ENCODE data around the gene CEP135. TPM values are rescaled to one million over a fixed set of nuclear protein-coding genes. Genes with fewer than 3 reads are reported as not detected.
A peak's percentile ranks its signal among the peaks of the same experiment; 100 is the strongest.
"Not testable (repeated sequence)": the region's sequence is repeated elsewhere in the genome, so short reads cannot be mapped to it uniquely, and the experiment has no call there.

Gene CEP135
- total RNA-seq, 2 donors from 2014 or later = 17.3 to 24.5 TPM

DNA sequence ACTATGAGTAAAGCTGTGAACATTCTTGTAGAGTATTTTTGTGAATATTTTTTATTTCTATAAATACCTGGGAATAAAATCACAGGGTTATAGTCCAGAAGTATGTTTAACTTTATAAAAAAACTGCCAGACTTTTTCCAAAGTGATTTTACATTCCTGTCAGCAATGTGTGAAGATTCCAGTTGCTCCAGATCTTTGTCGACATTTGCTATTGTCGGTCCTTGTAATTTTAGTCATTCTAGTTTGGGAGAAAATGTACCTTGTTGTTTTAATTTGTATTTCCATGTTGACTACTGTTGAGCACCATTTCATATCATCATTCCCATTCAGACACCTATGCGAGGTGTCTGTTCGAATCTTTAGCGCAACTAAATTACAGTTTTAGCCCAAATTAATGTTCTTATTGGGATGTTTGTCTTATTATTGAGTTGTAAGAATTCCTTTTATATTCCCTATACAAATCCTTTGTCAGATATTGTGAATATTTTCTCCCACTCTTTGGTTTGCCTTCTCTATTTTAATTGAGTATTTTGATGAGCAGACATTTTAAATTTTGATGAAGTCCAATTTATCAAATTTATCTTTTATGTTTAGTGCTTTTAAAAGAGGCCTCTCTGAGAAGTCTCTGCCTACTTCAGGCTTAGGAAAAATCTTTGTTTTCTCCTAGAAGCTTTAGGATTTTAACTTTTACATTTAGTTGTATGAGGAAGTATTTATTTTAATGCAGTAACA lies 2.6 kb downstream of the CEP135 start:
- Mint-ChIP-seq H3K27ac (peak overlapping the region; percentile 95 to 96), H3K4me3 (peak overlapping the region; percentile 93)

DNA sequence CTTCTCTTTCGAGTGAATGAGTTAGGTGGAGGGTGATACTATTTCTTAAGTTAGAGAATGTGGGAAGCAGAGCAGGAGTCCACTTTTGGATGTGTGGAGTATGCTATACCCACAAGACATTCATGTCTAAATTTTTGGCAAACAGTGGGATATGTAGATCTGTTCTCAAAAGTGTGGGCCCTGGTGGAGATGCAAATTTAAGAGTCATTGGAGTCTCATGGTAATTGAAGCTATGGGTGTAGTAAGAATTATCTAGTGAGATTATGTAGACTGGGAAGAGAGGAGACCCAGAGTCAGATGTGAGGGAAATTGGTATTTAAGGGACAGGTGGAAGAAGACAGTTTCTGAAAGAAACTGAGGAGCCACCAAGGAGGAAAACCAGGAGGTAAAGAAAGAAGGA lies 7.0 kb downstream of the CEP135 start:
- Mint-ChIP-seq H3K4me3 (no peak overlapping the region), H3K9me3 (no peaks in the 10 kb centered on the region), H3K36me3 (peaks cover 14% of the 10 kb centered on the region), H3K27me3 (no peaks in the 10 kb centered on the region), H3K4me1 (ENCODE audit: low read depth in 2 of 2) (peaks cover 4 to 5% of the 10 kb centered on the region in 2 donors), H3K27ac (no peak overlapping the region)
- DNase-seq (ENCODE audit: low spot score) (no peak), ATAC-seq (no peak)

More for the DNA sequence above, 2.6 kb downstream of the CEP135 start:
- no peak for DNase-seq (ENCODE audit: low spot score)
- H3K9me3 Mint-ChIP-seq = no peaks in the 10 kb centered on the region
- no peaks in the 10 kb centered on the region for H3K27me3 Mint-ChIP-seq
- H3K36me3 Mint-ChIP-seq = peaks cover 14% of the 10 kb centered on the region
- peaks cover 30 to 32% of the 10 kb centered on the region in 2 donors for H3K4me1 Mint-ChIP-seq (ENCODE audit: low read depth in 2 of 2)
- no peak for ATAC-seq

DNA sequence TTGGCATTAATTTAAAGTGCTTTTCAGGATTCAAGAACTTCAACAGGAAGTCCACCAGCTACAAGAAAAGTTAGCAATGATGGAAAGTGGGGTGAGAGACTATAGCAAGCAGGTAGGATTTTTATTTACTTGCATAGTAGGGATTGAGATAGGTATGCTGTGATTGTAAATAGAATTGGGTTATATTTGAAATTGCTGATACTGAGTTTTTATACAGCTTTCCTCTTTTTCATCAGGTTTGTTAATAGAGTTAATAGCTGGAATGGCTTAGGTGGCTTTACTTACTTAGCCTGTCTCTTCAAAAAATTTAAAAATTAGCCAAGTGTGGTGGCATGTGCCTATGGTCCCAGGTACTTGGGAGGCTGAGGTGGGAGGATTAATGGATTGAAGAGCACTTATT lies 10.9 kb downstream of the CEP135 start:
- DNase-seq (ENCODE audit: low spot score) = no peak
- ATAC-seq = no peak
- Mint-ChIP-seq H3K4me1 (ENCODE audit: low read depth in 2 of 2) (peaks cover 4 to 5% of the 10 kb centered on the region in 2 donors), H3K27me3 (no peaks in the 10 kb centered on the region), H3K36me3 (peaks cover 28% of the 10 kb centered on the region), H3K9me3 (no peaks in the 10 kb centered on the region), H3K4me3 (no peak overlapping the region), H3K27ac (no peak overlapping the region)

DNA sequence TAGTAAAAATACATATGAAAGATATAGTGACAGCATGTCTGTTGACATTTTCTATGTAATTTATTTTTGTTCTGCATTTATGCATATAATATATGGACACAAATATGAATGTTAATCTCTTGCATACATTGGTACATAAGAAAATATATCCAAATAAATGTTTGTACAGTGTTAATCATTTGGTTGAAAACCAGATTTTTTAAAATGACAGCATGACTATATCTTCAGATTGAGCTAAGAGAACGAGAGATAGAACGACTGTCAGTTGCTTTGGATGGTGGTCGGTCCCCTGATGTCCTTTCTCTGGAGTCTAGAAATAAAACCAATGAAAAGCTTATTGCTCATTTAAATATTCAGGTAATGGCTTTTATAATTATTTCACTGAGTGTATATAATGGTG lies 15.3 kb downstream of the CEP135 start:
- H3K4me3 Mint-ChIP-seq = no peak overlapping the region
- peaks cover 32% of the 10 kb centered on the region for H3K36me3 Mint-ChIP-seq

DNA sequence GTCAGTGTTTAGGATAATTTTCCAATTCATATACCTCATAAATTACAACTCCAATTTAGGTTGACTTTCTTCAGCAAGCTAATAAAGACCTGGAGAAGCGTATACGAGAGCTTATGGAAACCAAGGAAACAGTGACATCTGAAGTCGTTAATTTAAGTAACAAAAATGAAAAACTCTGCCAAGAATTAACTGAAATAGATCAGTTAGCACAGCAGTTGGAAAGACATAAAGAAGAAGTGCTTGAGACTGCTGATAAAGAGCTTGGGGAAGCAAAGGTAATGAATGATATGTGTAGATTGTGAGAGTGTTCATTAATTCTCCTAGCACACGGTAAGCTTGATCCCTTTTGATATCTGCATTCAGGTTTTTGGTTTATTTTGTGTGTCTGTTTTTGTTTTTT lies 16.8 kb downstream of the CEP135 start:
- Mint-ChIP-seq H3K27me3 (no peaks in the 10 kb centered on the region), H3K9me3 (no peaks in the 10 kb centered on the region), H3K4me1 (ENCODE audit: low read depth in 2 of 2) (peaks cover 0 to 2% of the 10 kb centered on the region in 2 donors), H3K27ac (no peak overlapping the region), H3K36me3 (peaks cover 32% of the 10 kb centered on the region), H3K4me3 (no peak overlapping the region)
- no peak for ATAC-seq
- no peak for DNase-seq (ENCODE audit: low spot score)

More for the DNA sequence above, 15.3 kb downstream of the CEP135 start:
- Mint-ChIP-seq H3K27ac (no peak overlapping the region), H3K4me1 (ENCODE audit: low read depth in 2 of 2) (peaks cover 0 to 2% of the 10 kb centered on the region in 2 donors), H3K27me3 (no peaks in the 10 kb centered on the region), H3K9me3 (no peaks in the 10 kb centered on the region)
- no peak for ATAC-seq
- no peak for DNase-seq (ENCODE audit: low spot score)

DNA sequence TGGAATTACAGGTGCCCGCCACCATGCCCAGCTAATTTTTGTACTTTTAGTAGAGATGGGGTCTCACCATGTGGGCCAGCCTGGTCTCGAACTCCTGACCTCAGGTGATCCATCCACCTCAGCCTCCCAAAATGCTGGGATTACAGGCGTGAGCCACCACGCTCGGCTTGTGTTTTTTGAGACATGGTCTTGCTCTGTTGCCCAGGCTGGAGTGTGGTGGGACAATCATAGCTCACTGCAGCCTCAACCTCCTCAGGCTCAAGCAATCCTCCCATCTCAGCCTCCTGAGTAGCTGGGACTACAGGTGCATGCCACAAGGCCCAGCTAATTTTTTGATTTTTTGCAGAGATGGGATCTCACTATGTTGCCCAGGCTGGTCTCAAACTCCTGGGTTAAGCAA lies 17.6 kb downstream of the CEP135 start:
- H3K36me3 Mint-ChIP-seq = peaks cover 32% of the 10 kb centered on the region
- H3K27ac Mint-ChIP-seq; H3K4me3 Mint-ChIP-seq; H3K9me3 Mint-ChIP-seq; H3K27me3 Mint-ChIP-seq; ATAC-seq; DNase-seq (ENCODE audit: low spot score); H3K4me1 Mint-ChIP-seq (ENCODE audit: low read depth in 2 of 2): not testable (repeated sequence)

DNA sequence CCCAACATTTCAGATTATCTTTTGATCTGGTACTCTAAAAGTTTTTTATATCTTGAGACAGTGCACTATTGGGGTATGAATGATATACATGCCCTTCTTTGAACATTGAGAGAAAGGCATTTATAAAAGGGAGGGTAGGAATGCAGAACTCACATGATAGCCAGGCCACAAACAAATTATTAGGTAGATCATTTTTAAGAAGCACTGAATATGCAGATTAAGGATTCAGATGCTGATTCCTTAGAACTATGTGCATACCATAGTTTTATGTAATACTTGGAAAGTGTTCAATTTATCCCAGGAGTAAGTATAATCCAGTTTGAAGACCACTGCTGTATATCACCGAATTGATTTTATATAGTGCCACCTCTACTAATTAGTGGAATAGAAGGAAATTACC lies 18.6 kb downstream of the CEP135 start:
- no peaks in the 10 kb centered on the region for H3K27me3 Mint-ChIP-seq
- H3K27ac Mint-ChIP-seq = no peak overlapping the region
- DNase-seq (ENCODE audit: low spot score) (no peak), ATAC-seq (no peak)
- no peak overlapping the region for H3K4me3 Mint-ChIP-seq
- no peaks in the 10 kb centered on the region for H3K9me3 Mint-ChIP-seq
- H3K4me1 Mint-ChIP-seq (ENCODE audit: low read depth in 2 of 2) = peaks cover 0 to under 1% of the 10 kb centered on the region in 2 donors
- H3K36me3 Mint-ChIP-seq = peaks cover 24% of the 10 kb centered on the region

DNA sequence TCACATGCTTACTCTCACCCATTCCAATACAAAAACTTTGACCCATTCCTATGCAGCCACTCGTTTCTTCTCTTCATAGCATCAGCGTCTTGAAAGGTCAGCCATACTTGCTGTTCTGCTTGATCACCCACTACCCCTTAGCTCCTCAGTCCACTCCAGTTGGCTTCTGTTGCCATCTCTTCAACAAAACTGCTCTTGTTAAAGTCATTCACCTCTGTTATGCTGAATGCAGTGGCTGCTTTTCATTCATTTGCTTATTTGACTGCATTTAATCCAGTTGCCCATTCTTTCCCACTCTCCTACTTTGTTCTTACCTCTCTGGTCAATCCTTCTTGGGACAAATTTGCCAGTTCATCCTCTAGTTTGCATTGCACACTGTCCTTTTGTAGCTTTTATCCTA lies 24.9 kb downstream of the CEP135 start:
- Mint-ChIP-seq H3K36me3 (peaks cover 12% of the 10 kb centered on the region), H3K9me3 (no peaks in the 10 kb centered on the region), H3K27me3 (no peaks in the 10 kb centered on the region), H3K27ac (no peak overlapping the region), H3K4me3 (no peak overlapping the region), H3K4me1 (ENCODE audit: low read depth in 2 of 2) (no peaks in the 10 kb centered on the region)
- DNase-seq (ENCODE audit: low spot score) = no peak
- no peak for ATAC-seq

DNA sequence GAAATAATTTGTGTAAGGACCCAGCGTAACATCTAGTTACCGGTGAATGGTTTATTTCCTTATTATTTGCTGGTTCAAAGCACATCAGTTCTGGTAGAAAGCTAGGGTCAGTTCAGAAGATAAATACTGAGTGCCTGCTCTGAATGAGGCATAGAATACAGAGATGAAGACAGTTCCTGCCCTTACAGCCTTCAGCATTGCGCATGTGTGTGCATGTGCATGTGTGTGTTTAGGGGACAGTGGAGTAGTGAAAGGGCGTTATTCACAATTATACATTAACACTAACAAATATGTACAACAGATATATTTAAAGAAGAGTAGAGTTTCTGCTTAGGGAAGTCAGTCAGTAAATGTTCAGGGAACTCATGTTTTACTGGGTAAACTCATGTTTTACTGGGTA lies 29.1 kb downstream of the CEP135 start:
- ATAC-seq (no peak), DNase-seq (ENCODE audit: low spot score) (no peak)
- H3K4me3 Mint-ChIP-seq = no peak overlapping the region
- no peaks in the 10 kb centered on the region for H3K9me3 Mint-ChIP-seq
- H3K36me3 Mint-ChIP-seq = peaks cover 17% of the 10 kb centered on the region
- H3K27me3 Mint-ChIP-seq = no peaks in the 10 kb centered on the region
- H3K27ac Mint-ChIP-seq = no peak overlapping the region
- peaks cover 5 to 10% of the 10 kb centered on the region in 2 donors for H3K4me1 Mint-ChIP-seq (ENCODE audit: low read depth in 2 of 2)

DNA sequence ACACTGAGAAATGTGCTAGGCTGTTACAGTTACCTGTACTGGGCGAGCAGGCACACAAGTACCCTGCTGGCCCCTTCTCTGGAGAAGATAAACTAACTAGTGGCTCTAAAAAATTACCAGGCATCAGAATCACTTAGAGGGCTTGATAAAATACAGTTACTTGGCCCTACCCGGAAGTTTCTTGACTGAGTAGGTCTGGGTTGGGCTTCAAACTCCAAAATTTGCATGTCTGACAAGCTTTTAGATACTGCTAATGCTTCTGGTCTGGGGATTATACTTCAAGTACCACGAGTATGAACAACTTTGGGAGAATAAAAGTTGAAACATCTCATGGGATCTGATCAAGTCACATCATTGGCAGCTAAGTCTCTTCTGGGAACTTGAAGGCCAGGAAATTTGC lies 30.8 kb downstream of the CEP135 start:
- Mint-ChIP-seq H3K4me1 (ENCODE audit: low read depth in 2 of 2) (peaks cover 5 to 10% of the 10 kb centered on the region in 2 donors), H3K4me3 (no peak overlapping the region), H3K36me3 (peaks cover 25% of the 10 kb centered on the region), H3K27ac (no peak overlapping the region), H3K27me3 (no peaks in the 10 kb centered on the region), H3K9me3 (no peaks in the 10 kb centered on the region)
- ATAC-seq (no peak), DNase-seq (ENCODE audit: low spot score) (no peak)

DNA sequence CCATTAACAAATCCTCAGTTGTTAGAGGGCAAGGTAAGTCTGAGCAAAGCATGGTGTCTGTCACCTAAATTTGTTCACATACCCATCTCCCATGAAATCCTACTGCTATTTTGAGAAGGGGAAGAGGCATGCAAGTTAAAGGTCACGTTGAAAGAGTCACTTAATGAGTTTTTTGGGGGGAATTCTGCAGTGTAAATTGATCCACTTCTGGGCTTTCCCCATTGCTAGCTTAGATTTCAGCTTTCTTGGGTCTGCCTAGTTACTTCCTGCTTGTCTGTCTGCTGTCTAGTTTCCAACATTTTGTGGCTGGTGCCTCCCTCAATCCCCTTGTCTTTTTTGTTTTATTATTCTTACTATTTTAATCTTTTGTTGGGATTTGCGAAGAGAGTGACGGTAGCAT lies 32.0 kb downstream of the CEP135 start:
- Mint-ChIP-seq H3K9me3 (no peaks in the 10 kb centered on the region), H3K4me1 (ENCODE audit: low read depth in 2 of 2) (peaks cover 5 to 10% of the 10 kb centered on the region in 2 donors), H3K27me3 (no peaks in the 10 kb centered on the region), H3K36me3 (peaks cover 20% of the 10 kb centered on the region), H3K27ac (peak overlapping the region in 1 of 2 donors; percentile 42), H3K4me3 (no peak overlapping the region)
- DNase-seq (ENCODE audit: low spot score) (no peak), ATAC-seq (no peak)

DNA sequence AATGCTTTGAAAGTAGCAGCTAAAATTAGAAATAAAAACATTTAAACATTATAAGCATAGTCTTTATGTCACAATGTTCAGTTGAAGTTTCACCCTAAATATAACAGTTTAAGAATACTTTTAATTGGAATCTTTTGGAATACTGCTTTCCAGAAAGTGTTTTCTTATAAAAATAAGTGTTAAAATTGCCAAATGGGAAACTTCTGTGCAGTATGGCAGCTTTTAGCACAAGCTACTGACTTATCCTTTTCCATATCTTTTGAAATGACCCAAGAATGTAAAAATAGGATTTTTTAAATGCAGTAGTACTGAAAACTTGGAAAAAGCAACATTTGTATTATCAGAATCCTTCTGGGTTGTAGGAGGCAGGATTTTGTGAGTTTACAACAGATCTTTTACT lies 34.2 kb downstream of the CEP135 start:
- peaks cover 5 to 10% of the 10 kb centered on the region in 2 donors for H3K4me1 Mint-ChIP-seq (ENCODE audit: low read depth in 2 of 2)
- H3K27me3 Mint-ChIP-seq = no peaks in the 10 kb centered on the region
- no peak overlapping the region for H3K4me3 Mint-ChIP-seq
- H3K36me3 Mint-ChIP-seq = peaks cover 15% of the 10 kb centered on the region
- H3K27ac Mint-ChIP-seq = no peak overlapping the region
- no peak for DNase-seq (ENCODE audit: low spot score)
- ATAC-seq = no peak
- no peaks in the 10 kb centered on the region for H3K9me3 Mint-ChIP-seq

DNA sequence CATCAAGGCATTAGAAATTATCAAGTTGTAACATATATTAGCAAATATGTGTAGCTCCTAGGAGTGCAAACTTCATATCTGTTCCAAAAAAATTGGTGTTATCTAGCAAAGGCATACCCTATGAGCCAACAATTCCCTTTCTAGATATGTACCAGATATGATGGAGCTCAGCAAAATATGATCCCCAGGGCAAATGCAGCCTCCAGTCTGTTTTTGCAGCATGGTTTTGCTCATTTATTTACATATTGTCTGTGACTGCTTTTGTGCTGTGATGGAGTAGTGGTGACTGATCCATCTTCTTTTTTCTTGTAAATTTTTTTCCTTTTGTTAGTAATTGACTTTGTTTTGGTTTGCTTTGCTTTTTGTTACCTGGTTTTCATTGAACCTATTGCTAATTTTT lies 41.0 kb downstream of the CEP135 start:
- Mint-ChIP-seq H3K36me3 (peaks cover 14% of the 10 kb centered on the region), H3K27ac (no peak overlapping the region)

DNA sequence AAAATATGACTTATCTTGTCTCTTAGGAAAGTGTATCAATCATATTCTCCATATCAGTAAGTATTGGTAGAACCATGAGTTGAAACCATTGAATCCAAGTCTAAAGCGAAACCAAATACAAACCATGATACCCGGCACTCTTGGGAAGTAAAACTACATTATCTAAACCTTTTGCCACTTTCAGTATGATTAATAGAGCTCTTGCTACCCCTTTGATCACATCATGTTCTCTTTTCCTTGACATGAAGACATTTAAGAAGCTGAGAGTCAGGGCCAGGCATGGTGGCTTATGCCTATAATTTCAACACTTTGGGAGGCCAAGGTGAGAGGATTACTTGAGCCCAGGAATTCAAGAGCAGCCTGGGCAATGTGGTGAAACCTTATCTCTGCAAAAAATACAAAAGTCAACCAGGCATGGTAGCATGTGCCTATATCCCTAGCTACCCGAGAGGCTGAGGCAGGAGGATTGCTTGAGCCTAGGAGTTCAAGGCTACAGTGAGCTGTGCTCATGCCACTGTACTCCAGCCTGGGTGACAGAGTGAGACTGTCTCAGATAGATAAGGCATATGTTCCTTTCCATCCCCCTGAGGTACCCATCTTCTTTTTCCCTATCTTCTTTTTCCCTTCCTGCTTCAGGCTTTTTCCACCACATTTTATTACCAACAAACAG lies 45.4 kb downstream of the CEP135 start:
- H3K36me3 Mint-ChIP-seq = peaks cover 20% of the 10 kb centered on the region
- peak; percentile 45 to 76 for ATAC-seq
- no peak for DNase-seq (ENCODE audit: low spot score)
- no peak overlapping the region for H3K4me3 Mint-ChIP-seq
- no peaks in the 10 kb centered on the region for H3K27me3 Mint-ChIP-seq
- peaks cover 3 to 11% of the 10 kb centered on the region in 2 donors for H3K4me1 Mint-ChIP-seq (ENCODE audit: low read depth in 2 of 2)
- peak overlapping the region; percentile 22 to 28 for H3K27ac Mint-ChIP-seq
- no peaks in the 10 kb centered on the region for H3K9me3 Mint-ChIP-seq

More for the DNA sequence above, 41.0 kb downstream of the CEP135 start:
- DNase-seq (ENCODE audit: low spot score) = no peak
- no peaks in the 10 kb centered on the region for H3K27me3 Mint-ChIP-seq
- peaks cover 3 to 11% of the 10 kb centered on the region in 2 donors for H3K4me1 Mint-ChIP-seq (ENCODE audit: low read depth in 2 of 2)
- H3K4me3 Mint-ChIP-seq = no peak overlapping the region
- H3K9me3 Mint-ChIP-seq = no peaks in the 10 kb centered on the region
- ATAC-seq = no peak
